HFF-Myc (cell line): Measurements from ENCODE around the gene PCK2.

Experiments used
- DNase-seq: peaks from one replicate; pipeline ENCODE4 v3.0.0-alpha.2; 2011; ENCODE audit warnings: low read depth; ENCODE audit errors: extremely low read depth
- H3K4me3 ChIP-seq: replicated peaks from 2 replicates; pipeline ENCODE4 v1.5.1; 2011; ENCODE audit warnings: low read depth, mild to moderate bottlenecking, control low read depth, low read length
- CTCF ChIP-seq: IDR thresholded peaks from 2 replicates; pipeline ENCODE4 v1.5.1; 2012; ENCODE audit warnings: mild to moderate bottlenecking, low read depth, low read length, control low read depth; ENCODE audit errors: missing control alignments

The PCK2 gene

GRCh38 chr14:24067133-24068082, 26.7 kb upstream of the PCK2 start:
- no peak overlapping the region for H3K4me3 ChIP-seq
- TF ChIP-seq CTCF, result no peak
- no peak for DNase-seq

- no peak for DNase-seq
- no peak for TF ChIP-seq CTCF
- H3K4me3 ChIP-seq, result no peak overlapping the region
Observed at GRCh38 chr14:24068711-24069410, 25.2 kb upstream of the PCK2 start.

DNA sequence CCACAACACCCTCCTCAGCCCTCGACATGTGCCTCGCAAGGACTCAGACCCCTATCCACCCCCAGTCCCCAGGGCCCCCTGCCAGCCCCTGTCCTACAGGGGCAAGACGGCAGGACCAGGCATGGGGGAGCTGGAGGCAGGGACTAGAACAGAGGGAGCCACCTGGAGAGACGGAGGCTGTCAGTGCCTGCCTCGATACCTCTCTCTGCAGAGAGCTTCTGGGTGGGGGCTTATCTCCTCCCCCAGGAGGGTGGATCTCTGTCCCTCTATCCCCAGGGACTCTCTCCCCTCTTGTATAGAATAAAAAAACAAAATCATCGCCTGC, 24.7 kb upstream of the PCK2 start:
- DNase-seq, result no peak
- H3K4me3 ChIP-seq, result no peak overlapping the region
- no peak for TF ChIP-seq CTCF

DNA sequence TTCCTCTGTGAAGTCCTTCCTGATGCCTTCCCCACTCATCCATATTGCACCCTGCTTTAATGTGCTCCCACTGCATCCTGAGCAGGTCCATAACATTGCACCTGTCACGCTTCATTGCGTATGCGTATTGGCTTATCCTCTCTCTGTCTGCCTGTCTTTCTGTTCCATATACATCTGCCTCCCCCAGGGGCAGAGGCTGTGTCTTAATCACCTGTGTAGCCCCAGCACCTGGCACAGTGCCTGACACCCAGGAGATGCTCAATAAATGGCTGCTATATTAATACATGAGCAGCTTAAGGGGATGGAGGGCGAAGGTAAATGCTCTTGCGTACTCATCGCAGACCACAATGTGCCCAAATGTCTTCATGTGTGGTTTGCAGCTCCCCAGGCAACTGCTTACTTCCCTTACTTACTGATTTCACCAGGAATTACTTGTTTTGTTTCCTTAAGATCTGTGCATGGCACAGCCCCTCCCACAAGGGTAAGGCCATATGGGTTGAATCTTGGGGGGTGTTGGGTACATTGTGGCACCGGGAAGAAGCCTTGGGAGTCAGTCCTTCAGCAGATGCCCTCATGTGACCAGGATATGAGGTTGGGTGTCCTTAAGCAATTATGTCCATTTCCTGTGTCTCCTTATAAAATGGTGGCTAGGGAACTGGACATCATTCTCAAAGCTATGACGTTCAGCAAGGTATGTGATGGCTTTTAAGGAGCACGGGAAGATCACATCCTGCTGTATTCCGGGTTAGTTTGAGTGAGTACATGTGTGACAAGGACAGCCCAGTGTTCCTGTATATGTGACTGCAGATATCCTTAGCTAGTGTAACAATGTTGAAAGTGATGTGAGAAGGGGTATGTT, 23.6 kb upstream of the PCK2 start:
- DNase-seq, result no peak
- no peak for TF ChIP-seq CTCF
- no peak overlapping the region for H3K4me3 ChIP-seq

- no peak for TF ChIP-seq CTCF
- DNase-seq, result no peak
- no peak within 1 kb of the TSS for H3K4me3 ChIP-seq
Observed at GRCh38 chr14:24071144-24071697, 22.9 kb upstream of the PCK2 start, which contains the start of gene CPNE6. Gene CPNE6, plus strand, starts transcription at chr14:24071562. Its CDS starts 1,375 bp downstream, at chr14:24072937.

GRCh38 chr14:24071836-24072430, 22.2 kb upstream of the PCK2 start:
- no peak overlapping the region for H3K4me3 ChIP-seq
- no peak for TF ChIP-seq CTCF
- no peak for DNase-seq
